ENCODE data around the gene TRIO.
A peak's percentile ranks its signal among the peaks of the same experiment; 100 is the strongest.

The TRIO gene

GRCh38 chr5:14256026-14256690, 113.0 kb downstream of the TRIO start:
- in situ Hi-C loops (cut with HindIII; ENCODE audit: low sequenced_read_pairs), result no loop called here
- H3K4me3 ChIP-seq (ENCODE audit: low read depth, low read length), result no peak overlapping the region
- no peak for DNase-seq (ENCODE audit: low read depth)
- no peak for TF ChIP-seq CTCF (IDR thresholded peaks at IDR 0.05; ENCODE audit: low read depth, low read length, missing control alignments)

GRCh38 chr5:14256756-14257393, 113.7 kb downstream of the TRIO start:
- in situ Hi-C loops (cut with HindIII; ENCODE audit: low sequenced_read_pairs), result no loop called here
- no peak for DNase-seq (ENCODE audit: low read depth)
- no peak overlapping the region for H3K4me3 ChIP-seq (ENCODE audit: low read depth, low read length)

GRCh38 chr5:14257995-14258403, 114.9 kb downstream of the TRIO start:
- TF ChIP-seq CTCF (IDR thresholded peaks at IDR 0.05; ENCODE audit: low read depth, low read length, missing control alignments), result no peak
- DNase-seq (ENCODE audit: low read depth), result no peak
- in situ Hi-C loops (cut with HindIII; ENCODE audit: low sequenced_read_pairs), result no loop called here
- H3K4me3 ChIP-seq (ENCODE audit: low read depth, low read length), result no peak overlapping the region

More at GRCh38 chr5:14256756-14257393, 113.7 kb downstream of the TRIO start:
- TF ChIP-seq CTCF (IDR thresholded peaks at IDR 0.05; ENCODE audit: low read depth, low read length, missing control alignments), result no peak

GRCh38 chr5:14258840-14259239, 115.7 kb downstream of the TRIO start:
- H3K4me3 ChIP-seq (ENCODE audit: low read depth, low read length), result no peak overlapping the region
- TF ChIP-seq CTCF (IDR thresholded peaks at IDR 0.05; ENCODE audit: low read depth, low read length, missing control alignments), result peak; percentile 45
- DNase-seq (ENCODE audit: low read depth), result no peak
- in situ Hi-C loops (cut with HindIII; ENCODE audit: low sequenced_read_pairs), result no loop called here

GRCh38 chr5:14260637-14261036, 117.5 kb downstream of the TRIO start:
- DNase-seq (ENCODE audit: low read depth), result no peak
- in situ Hi-C loops (cut with HindIII; ENCODE audit: low sequenced_read_pairs), result no loop called here
- no peak overlapping the region for H3K4me3 ChIP-seq (ENCODE audit: low read depth, low read length)
- no peak for TF ChIP-seq CTCF (IDR thresholded peaks at IDR 0.05; ENCODE audit: low read depth, low read length, missing control alignments)

GRCh38 chr5:14261235-14261634, 118.1 kb downstream of the TRIO start:
- in situ Hi-C loops (cut with HindIII; ENCODE audit: low sequenced_read_pairs), result no loop called here
- no peak overlapping the region for H3K4me3 ChIP-seq (ENCODE audit: low read depth, low read length)
- no peak for TF ChIP-seq CTCF (IDR thresholded peaks at IDR 0.05; ENCODE audit: low read depth, low read length, missing control alignments)
- DNase-seq (ENCODE audit: low read depth), result no peak

Measured in astrocyte of the cerebellum (primary cell).